Panc1 (cell line): ENCODE measurements around the gene SPTY2D1. TPM values are rescaled to one million over a fixed set of nuclear protein-coding genes. Genes with fewer than 3 reads are reported as not detected.

Source experiments
- ATAC-seq: fragments of 200-7000 bp; cut with Tn5 transposase; 2 replicates; pipeline ENCODE4 v1.9.1; 2020; ENCODE audit warnings: mild to moderate bottlenecking, moderate library complexity
- BruUV-seq: library from RNA; stranded (reverse); fragments of 400-500 nt; replicated peaks from 2 replicates; lab custom pipeline; 2021; lab: Mats Ljungman, UMichigan
- CTCF ChIA-PET: fragments of 300-600 bp; sonication (Branson Sonifier 250); formaldehyde crosslinking; loops from one replicate; lab custom pipeline; 2022; ENCODE audit warnings: antibody characterized with exemption; lab: Charles Lee
- POLR2A ChIA-PET: fragments of 300-600 bp; sonication (Branson Sonifier 250); formaldehyde crosslinking; loops from one replicate; lab custom pipeline; 2022; ENCODE audit warnings: antibody characterized with exemption; lab: Charles Lee
- DNase-seq: peaks from one replicate; pipeline ENCODE4 v3.0.0-alpha.2; 2010; ENCODE audit warnings: low read depth, low spot score
- H3K27ac ChIP-seq: 2 replicates; pipeline ENCODE4 v1.5.1; 2011; ENCODE audit warnings: mild to moderate bottlenecking, low read length, inconsistent platforms
- H3K27me3 ChIP-seq: fragments of 200-500 bp; sonication (Bioruptor generic); 2 replicates; pipeline ENCODE4 v1.6.0; 2014; ENCODE audit warnings: low read length, inconsistent platforms; ENCODE audit not compliant: control insufficient read depth, insufficient read depth
- H3K36me3 ChIP-seq: fragments of 200-500 bp; sonication (Bioruptor generic); 2 replicates; pipeline ENCODE4 v1.5.1; 2014; ENCODE audit warnings: inconsistent platforms, mild to moderate bottlenecking, low read length, moderate library complexity; ENCODE audit not compliant: control insufficient read depth, insufficient read depth
- H3K4me1 ChIP-seq: 2 replicates; pipeline ENCODE4 v1.5.1; 2011; ENCODE audit warnings: inconsistent platforms, mild to moderate bottlenecking, low read length, moderate library complexity; ENCODE audit not compliant: control insufficient read depth, insufficient read depth
- H3K4me3 ChIP-seq, 2 experiments: 2 replicates each; pipeline ENCODE4 v1.5.1; 2011 to 2012; ENCODE audit warnings: low read depth in 2 of 2, low read length in 2 of 2, mild to moderate bottlenecking in 2 of 2, inconsistent platforms in 1 of 2, moderate library complexity in 1 of 2
- H3K9me3 ChIP-seq: fragments of 200-500 bp; sonication (Bioruptor generic); 2 replicates; pipeline ENCODE4 v1.5.1; 2014; ENCODE audit warnings: low read depth, mild to moderate bottlenecking, inconsistent platforms, low read length, moderate library complexity; ENCODE audit not compliant: control insufficient read depth, insufficient read depth
- POLR2AphosphoS5 ChIP-seq: IDR thresholded peaks from 2 replicates; pipeline ENCODE4 v1.6.1; 2012; ENCODE audit warnings: mild to moderate bottlenecking, low read depth, low read length, moderate library complexity
- SIN3A ChIP-seq: IDR thresholded peaks from 2 replicates; pipeline ENCODE4 v1.6.1; 2012; ENCODE audit warnings: low read depth, mild to moderate bottlenecking, low read length, moderate library complexity, borderline replicate concordance; ENCODE audit not compliant: insufficient read depth
- TCF7L2 ChIP-seq: IDR thresholded peaks from 2 replicates; pipeline ENCODE4 v1.6.1; 2011; ENCODE audit warnings: mild to moderate bottlenecking, low read depth, low read length, inconsistent platforms
- in situ Hi-C: cut with HindIII; loops from 2 replicates; pipeline ENCODE4 v1.10.0; 2016; ENCODE audit warnings: low sequenced_read_pairs, low pct_unique_long_range_greater_than_20kb
- intact Hi-C: fragments of 100-400 bp; cut with micrococcal nuclease; formaldehyde crosslinking; loops from one replicate; pipeline ENCODE4 v1.10.0; 2022; ENCODE audit not compliant: unreplicated experiment
- total RNA-seq: library from RNA; stranded (reverse); gene quantifications from one replicate; pipeline ENCODE4 v1.2.1, GENCODE V29; 2021; ENCODE audit not compliant: unreplicated experiment
- TF ChIP-seq, protein P1 (sequence below): fragments of 450-650 bp; IDR thresholded peaks from 2 replicates; pipeline ENCODE4 v1.5.1; 2017; ENCODE audit warnings: mild to moderate bottlenecking
- TF ChIP-seq, protein P2 (sequence below), 2 experiments: IDR thresholded peaks; 2 replicates each; pipeline ENCODE4 v1.6.1; 2011 to 2012; ENCODE audit warnings: low read depth in 2 of 2, control low read depth in 1 of 2, low read length in 1 of 2, mild to moderate bottlenecking in 1 of 2, moderate library complexity in 1 of 2; ENCODE audit not compliant: insufficient read depth in 1 of 2

Gene SPTY2D1
- total RNA-seq, 1 experiment from 2014 or later, result 14.8 TPM

DNA sequence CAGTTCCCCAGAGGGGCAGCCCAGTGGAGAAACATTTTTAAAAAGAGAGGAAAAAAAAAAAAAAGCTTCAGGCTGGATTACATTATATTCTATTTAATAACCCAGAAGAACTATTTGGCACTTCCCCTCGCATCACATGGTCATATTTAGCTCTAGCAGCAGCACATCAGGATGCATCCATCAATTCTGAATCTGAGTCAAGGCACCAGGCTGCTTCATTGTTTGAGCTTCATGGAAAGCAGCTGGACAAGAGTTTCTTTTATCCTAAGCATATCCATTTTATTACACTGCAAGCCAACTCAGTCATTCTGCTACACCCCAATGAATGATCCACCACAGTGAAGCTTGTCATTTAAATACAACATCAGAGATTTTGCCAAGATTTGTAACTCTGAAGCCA lies 10.0 kb downstream of the SPTY2D1 start:
- ChIA-PET POLR2A (no interaction called here), CTCF (no interaction called here)
- Histone ChIP-seq H3K27me3 (no peaks in the 10 kb centered on the region), H3K27ac (no peak overlapping the region), H3K4me3 (no peak overlapping the region), H3K4me1 (no peaks in the 10 kb centered on the region), H3K9me3 (no peaks in the 10 kb centered on the region), H3K36me3 (no peaks in the 10 kb centered on the region)
- TF ChIP-seq SIN3A (no peak), TCF7L2 (no peak), POLR2AphosphoS5 (no peak)
- TF ChIP-seq, protein P1, sequence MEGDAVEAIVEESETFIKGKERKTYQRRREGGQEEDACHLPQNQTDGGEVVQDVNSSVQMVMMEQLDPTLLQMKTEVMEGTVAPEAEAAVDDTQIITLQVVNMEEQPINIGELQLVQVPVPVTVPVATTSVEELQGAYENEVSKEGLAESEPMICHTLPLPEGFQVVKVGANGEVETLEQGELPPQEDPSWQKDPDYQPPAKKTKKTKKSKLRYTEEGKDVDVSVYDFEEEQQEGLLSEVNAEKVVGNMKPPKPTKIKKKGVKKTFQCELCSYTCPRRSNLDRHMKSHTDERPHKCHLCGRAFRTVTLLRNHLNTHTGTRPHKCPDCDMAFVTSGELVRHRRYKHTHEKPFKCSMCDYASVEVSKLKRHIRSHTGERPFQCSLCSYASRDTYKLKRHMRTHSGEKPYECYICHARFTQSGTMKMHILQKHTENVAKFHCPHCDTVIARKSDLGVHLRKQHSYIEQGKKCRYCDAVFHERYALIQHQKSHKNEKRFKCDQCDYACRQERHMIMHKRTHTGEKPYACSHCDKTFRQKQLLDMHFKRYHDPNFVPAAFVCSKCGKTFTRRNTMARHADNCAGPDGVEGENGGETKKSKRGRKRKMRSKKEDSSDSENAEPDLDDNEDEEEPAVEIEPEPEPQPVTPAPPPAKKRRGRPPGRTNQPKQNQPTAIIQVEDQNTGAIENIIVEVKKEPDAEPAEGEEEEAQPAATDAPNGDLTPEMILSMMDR, result no peak
- TF ChIP-seq, protein P2, sequence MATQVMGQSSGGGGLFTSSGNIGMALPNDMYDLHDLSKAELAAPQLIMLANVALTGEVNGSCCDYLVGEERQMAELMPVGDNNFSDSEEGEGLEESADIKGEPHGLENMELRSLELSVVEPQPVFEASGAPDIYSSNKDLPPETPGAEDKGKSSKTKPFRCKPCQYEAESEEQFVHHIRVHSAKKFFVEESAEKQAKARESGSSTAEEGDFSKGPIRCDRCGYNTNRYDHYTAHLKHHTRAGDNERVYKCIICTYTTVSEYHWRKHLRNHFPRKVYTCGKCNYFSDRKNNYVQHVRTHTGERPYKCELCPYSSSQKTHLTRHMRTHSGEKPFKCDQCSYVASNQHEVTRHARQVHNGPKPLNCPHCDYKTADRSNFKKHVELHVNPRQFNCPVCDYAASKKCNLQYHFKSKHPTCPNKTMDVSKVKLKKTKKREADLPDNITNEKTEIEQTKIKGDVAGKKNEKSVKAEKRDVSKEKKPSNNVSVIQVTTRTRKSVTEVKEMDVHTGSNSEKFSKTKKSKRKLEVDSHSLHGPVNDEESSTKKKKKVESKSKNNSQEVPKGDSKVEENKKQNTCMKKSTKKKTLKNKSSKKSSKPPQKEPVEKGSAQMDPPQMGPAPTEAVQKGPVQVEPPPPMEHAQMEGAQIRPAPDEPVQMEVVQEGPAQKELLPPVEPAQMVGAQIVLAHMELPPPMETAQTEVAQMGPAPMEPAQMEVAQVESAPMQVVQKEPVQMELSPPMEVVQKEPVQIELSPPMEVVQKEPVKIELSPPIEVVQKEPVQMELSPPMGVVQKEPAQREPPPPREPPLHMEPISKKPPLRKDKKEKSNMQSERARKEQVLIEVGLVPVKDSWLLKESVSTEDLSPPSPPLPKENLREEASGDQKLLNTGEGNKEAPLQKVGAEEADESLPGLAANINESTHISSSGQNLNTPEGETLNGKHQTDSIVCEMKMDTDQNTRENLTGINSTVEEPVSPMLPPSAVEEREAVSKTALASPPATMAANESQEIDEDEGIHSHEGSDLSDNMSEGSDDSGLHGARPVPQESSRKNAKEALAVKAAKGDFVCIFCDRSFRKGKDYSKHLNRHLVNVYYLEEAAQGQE (IDR thresholded peaks at IDR 0.05; ENCODE audit: insufficient read depth in 1 of 2, low read depth in 2 of 2, low read length in 1 of 2), result no peak
- in situ Hi-C loops, result no loop called here
- ATAC-seq (no peak), DNase-seq (no peak)
- no TSS peak for BruUV-seq
- intact Hi-C loops, result no loop called here

DNA sequence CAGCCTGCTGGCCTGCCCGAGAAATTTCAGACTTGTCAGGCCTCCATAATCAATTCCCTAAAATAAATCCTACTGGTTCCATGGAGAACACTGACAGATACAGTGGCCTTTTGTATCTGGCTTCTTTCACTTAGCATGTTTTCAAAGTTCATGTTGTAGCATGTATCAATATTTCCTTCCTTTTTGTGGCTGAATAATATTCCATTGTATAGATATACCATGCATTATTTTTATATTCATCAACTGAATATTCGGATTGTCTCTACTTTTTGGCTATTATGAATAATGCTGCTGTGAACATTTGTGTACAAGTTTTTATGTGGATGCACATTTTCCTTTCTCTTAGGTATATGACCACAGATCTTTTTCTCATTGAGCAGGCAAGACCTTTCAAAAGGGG lies 10.4 kb downstream of the SPTY2D1 start:
- no peak for TF ChIP-seq SIN3A
- TF ChIP-seq, protein P2 (IDR thresholded peaks at IDR 0.05; ENCODE audit: insufficient read depth in 1 of 2, low read depth in 2 of 2, low read length in 1 of 2), result no peak
- no peaks in the 10 kb centered on the region for H3K27me3 ChIP-seq
- H3K9me3 ChIP-seq, result no peaks in the 10 kb centered on the region
- ATAC-seq (no peak), DNase-seq (no peak)
- in situ Hi-C loops (no loop called here), intact Hi-C loops (no loop called here)
- BruUV-seq, result no TSS peak
- no peak overlapping the region for H3K4me3 ChIP-seq
- no peak overlapping the region for H3K27ac ChIP-seq
- no peaks in the 10 kb centered on the region for H3K36me3 ChIP-seq
- ChIA-PET CTCF (no interaction called here), POLR2A (no interaction called here)
- H3K4me1 ChIP-seq, result no peaks in the 10 kb centered on the region
